Lower lobe of right lung (tissue), 2 donors: ENCODE results near the gene COL1A2. TPM values are rescaled to one million over a fixed set of nuclear protein-coding genes. Genes with fewer than 3 reads are reported as not detected.

ENCODE experiments used
- ATAC-seq, 2 donors: fragments of 200-7000 bp; cut with Tn5 transposase; one replicate each; pipeline ENCODE4 v1.9.1; 2020 to 2022; ENCODE audit warnings: mild to moderate bottlenecking in 2 of 2, moderate library complexity in 2 of 2
- DNase-seq: peaks from one replicate; pipeline ENCODE4 v3.0.0-alpha.2; 2020
- H3K27ac ChIP-seq: fragments of 200-600 bp; one replicate; pipeline ENCODE4 v1.8.0; 2022
- H3K27me3 ChIP-seq: fragments of 200-600 bp; one replicate; pipeline ENCODE4 v1.8.0; 2022; ENCODE audit warnings: low read depth
- H3K36me3 ChIP-seq: fragments of 200-600 bp; one replicate; pipeline ENCODE4 v1.8.0; 2022; ENCODE audit warnings: mild to moderate bottlenecking
- H3K4me1 ChIP-seq: fragments of 200-600 bp; one replicate; pipeline ENCODE4 v1.8.0; 2022
- H3K4me3 ChIP-seq: fragments of 200-600 bp; one replicate; pipeline ENCODE4 v1.8.0; 2022; ENCODE audit warnings: mild to moderate bottlenecking
- H3K9me3 ChIP-seq: fragments of 200-600 bp; one replicate; pipeline ENCODE4 v1.8.0; 2022
- intact Hi-C: fragments of 100-400 bp; cut with DNase I; formaldehyde crosslinking; loops from one replicate; pipeline ENCODE4 v1.11.0; 2022
- total RNA-seq: library from RNA; stranded (reverse); fragmentation: NEBNext Ultra II Directional; extraction: Animal tissue kit (Norgen Biotek cat#: 25700); gene quantifications from one replicate; pipeline ENCODE4 v1.2.1, GENCODE V29; 2021
- TF ChIP-seq, protein P1 (sequence below): fragments of 200-600 bp; IDR thresholded peaks from one replicate; pipeline ENCODE4 v1.8.0; 2022; ENCODE audit warnings: antibody characterized with exemption, mild to moderate bottlenecking
- donor health status: DM: no; HTN: yes; CAD: no; lungs with severe emphysema.

COL1A2 gene
- total RNA-seq, 1 donor from 2014 or later = 252 TPM

DNA sequence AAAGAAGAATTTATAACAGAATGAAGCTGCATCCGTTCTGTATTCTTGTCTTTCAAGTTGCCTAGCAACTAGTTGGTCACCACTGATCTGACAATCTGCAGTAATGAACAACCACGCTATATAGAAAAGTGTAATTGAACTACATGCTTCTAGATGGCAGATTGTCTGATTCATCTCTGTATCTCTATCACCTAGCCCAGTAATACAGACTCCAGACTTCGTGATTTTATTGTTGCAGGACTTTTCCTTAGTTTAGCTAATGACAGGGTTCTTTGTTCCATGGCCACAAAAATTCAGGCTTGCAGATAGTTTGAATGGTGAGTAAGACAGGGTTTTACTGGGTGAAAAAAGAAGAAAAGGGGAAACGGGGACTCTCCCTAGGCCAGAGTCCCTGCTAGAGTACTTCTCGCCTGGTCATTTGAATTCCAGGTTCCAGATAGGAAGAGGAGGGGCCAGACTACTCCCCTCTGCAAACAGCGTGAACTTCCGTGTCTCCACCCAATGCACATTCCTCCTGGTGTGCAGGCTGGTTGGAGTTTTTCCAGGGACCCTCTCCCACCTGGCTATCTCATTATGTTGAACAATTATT lies 45.9 kb downstream of the COL1A2 start:
- DNase-seq (no peak), ATAC-seq (peak; percentile 78 to 86)
- no peak overlapping the region for H3K4me3 ChIP-seq
- H3K4me1 ChIP-seq = peaks cover 7% of the 10 kb centered on the region
- TF ChIP-seq, protein P1, sequence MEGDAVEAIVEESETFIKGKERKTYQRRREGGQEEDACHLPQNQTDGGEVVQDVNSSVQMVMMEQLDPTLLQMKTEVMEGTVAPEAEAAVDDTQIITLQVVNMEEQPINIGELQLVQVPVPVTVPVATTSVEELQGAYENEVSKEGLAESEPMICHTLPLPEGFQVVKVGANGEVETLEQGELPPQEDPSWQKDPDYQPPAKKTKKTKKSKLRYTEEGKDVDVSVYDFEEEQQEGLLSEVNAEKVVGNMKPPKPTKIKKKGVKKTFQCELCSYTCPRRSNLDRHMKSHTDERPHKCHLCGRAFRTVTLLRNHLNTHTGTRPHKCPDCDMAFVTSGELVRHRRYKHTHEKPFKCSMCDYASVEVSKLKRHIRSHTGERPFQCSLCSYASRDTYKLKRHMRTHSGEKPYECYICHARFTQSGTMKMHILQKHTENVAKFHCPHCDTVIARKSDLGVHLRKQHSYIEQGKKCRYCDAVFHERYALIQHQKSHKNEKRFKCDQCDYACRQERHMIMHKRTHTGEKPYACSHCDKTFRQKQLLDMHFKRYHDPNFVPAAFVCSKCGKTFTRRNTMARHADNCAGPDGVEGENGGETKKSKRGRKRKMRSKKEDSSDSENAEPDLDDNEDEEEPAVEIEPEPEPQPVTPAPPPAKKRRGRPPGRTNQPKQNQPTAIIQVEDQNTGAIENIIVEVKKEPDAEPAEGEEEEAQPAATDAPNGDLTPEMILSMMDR = no peak
- H3K27me3 ChIP-seq = no peaks in the 10 kb centered on the region
- intact Hi-C loops = no loop called here
- no peaks in the 10 kb centered on the region for H3K36me3 ChIP-seq
- H3K9me3 ChIP-seq = no peaks in the 10 kb centered on the region
- no peak overlapping the region for H3K27ac ChIP-seq

DNA sequence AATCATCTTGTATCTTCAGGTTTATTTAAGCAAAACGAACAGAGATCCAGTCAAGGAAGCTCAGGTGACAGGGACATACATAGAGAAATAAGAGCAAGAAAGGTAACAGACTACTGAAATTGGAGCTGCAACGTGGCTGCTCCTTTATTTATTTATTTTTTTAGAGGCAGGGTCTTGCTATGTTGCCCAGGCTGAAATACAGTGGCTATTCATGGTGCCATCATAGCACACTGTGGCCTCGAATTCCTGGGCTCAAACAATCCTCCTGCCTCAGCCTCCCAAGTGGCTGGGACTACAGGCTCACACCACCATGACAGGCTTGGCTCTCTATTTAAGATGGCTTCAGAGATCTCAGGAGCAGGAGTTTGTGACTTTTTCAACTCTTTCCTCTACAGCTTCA lies 46.4 kb downstream of the COL1A2 start:
- DNase-seq (no peak), ATAC-seq (no peak)
- no peaks in the 10 kb centered on the region for H3K27me3 ChIP-seq

DNA sequence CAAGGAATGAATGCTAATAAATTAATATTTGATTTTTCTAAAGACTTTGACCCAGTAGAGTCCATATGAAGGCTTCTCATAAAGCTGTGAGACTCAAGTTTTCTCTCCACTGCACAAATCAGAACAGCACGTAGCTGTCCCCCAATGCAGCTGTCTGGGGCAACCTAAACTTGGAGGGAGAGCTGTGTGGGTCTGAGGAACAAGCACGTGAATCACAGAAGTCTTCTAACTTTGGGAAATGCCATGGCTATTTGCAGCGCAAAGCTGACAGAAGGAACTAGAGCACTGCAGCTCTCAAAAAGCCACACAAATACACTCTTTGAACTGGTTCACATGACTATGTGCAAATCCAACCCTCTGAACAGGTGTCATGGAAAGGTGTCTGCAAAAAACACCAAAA lies 47.9 kb downstream of the COL1A2 start:
- no peaks in the 10 kb centered on the region for H3K36me3 ChIP-seq
- no peaks in the 10 kb centered on the region for H3K4me1 ChIP-seq
- H3K27ac ChIP-seq = no peak overlapping the region
- H3K4me3 ChIP-seq = no peak overlapping the region
- ATAC-seq = no peak
- DNase-seq = no peak
- H3K9me3 ChIP-seq = no peaks in the 10 kb centered on the region
- intact Hi-C loops = no loop called here
- TF ChIP-seq, protein P1 = no peak
- H3K27me3 ChIP-seq = no peaks in the 10 kb centered on the region

More for the DNA sequence above, 46.4 kb downstream of the COL1A2 start:
- intact Hi-C loops = no loop called here
- TF ChIP-seq, protein P1 = no peak
- Histone ChIP-seq H3K36me3 (no peaks in the 10 kb centered on the region), H3K4me3 (no peak overlapping the region), H3K9me3 (no peaks in the 10 kb centered on the region), H3K27ac (no peak overlapping the region), H3K4me1 (peaks cover 4% of the 10 kb centered on the region)

DNA sequence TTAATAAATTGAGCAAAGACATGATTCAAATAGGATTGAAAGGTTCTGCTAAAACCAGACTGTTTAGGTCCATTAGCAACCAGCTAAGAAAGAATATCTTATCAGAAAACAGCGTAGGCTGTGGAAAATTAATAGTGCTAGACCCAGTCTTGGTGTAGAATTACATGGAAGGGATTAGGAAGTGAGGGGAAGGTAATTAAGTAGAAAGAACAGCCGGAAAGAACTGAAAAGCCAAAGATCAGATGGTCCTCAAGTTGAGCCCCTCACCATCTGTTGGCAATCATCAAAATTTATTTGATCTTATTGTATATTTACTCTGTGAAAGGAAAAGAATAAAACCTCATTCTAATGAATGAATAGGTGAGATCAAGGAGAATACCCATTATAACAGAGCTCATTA lies 50.1 kb downstream of the COL1A2 start:
- ATAC-seq (no peak), DNase-seq (no peak)
- intact Hi-C loops = no loop called here
- H3K9me3 ChIP-seq = no peaks in the 10 kb centered on the region
- no peaks in the 10 kb centered on the region for H3K27me3 ChIP-seq
- H3K36me3 ChIP-seq = no peaks in the 10 kb centered on the region
- no peak overlapping the region for H3K4me3 ChIP-seq
- H3K4me1 ChIP-seq = no peaks in the 10 kb centered on the region
- H3K27ac ChIP-seq = no peak overlapping the region
- TF ChIP-seq, protein P1 = no peak

DNA sequence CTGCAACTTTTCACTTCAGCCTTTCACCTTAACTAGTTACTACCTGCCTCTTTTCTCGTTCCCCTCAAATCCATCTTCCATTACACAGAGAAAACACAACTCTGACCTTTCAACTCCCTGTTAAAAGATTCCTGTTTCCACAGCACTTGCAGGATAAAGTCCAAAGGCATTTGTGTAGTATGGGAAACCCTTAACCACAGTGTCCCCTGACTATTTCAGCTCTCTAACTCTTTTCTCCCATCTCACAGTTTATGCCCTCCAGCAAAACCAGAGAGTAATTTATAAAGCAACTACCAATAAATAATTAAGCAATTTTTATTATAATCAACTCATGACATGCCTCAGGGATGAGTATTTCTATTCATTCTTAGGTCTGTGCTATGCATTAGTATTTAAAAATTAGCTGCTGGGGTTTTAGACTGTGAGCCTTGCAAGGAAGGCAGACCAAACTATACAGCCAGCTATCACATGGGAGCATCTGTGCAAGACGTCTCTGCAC lies 51.0 kb downstream of the COL1A2 start:
- no peaks in the 10 kb centered on the region for H3K9me3 ChIP-seq
- H3K4me1 ChIP-seq = no peaks in the 10 kb centered on the region
- DNase-seq (no peak), ATAC-seq (no peak)
- H3K36me3 ChIP-seq = no peaks in the 10 kb centered on the region
- no peaks in the 10 kb centered on the region for H3K27me3 ChIP-seq
- TF ChIP-seq, protein P1 = no peak
- intact Hi-C loops = no loop called here
- no peak overlapping the region for H3K27ac ChIP-seq
- no peak overlapping the region for H3K4me3 ChIP-seq
